HEK293T (cell line): ENCODE results near the gene PIGQ.

Experiments
- ARNT ChIP-seq: fragments of 450-650 bp; IDR thresholded peaks from 2 replicates; pipeline ENCODE4 v1.6.1; 2017; ENCODE audit warnings: mild to moderate bottlenecking
- BHLHE40 ChIP-seq: fragments of 450-650 bp; IDR thresholded peaks from 2 replicates; pipeline ENCODE4 v1.6.1; 2016; ENCODE audit warnings: mild to moderate bottlenecking, moderate library complexity, borderline replicate concordance
- CTBP1 ChIP-seq: fragments of 450-650 bp; IDR thresholded peaks from 2 replicates; pipeline ENCODE4 v1.6.1; 2016; ENCODE audit warnings: borderline replicate concordance
- ELF4 ChIP-seq: fragments of 450-650 bp; IDR thresholded peaks from 2 replicates; pipeline ENCODE4 v1.6.1; 2017; ENCODE audit warnings: antibody characterized with exemption
- FOXM1 ChIP-seq: fragments of 450-650 bp; IDR thresholded peaks from 2 replicates; pipeline ENCODE4 v1.6.1; 2017; ENCODE audit warnings: mild to moderate bottlenecking, borderline replicate concordance
- HDGF ChIP-seq: fragments of 450-650 bp; IDR thresholded peaks from 2 replicates; pipeline ENCODE4 v1.6.1; 2017; ENCODE audit warnings: antibody characterized with exemption, borderline replicate concordance
- NFRKB ChIP-seq: fragments of 450-650 bp; IDR thresholded peaks from 2 replicates; pipeline ENCODE4 v1.6.1; 2016; ENCODE audit warnings: mild to moderate bottlenecking, moderate library complexity
- PKNOX1 ChIP-seq: fragments of 450-650 bp; IDR thresholded peaks from 2 replicates; pipeline ENCODE4 v1.6.1; 2016
- SUZ12 ChIP-seq: fragments of 450-650 bp; IDR thresholded peaks from 2 replicates; pipeline ENCODE4 v1.6.1; 2016; ENCODE audit warnings: mild to moderate bottlenecking
- ZNF384 ChIP-seq: fragments of 450-650 bp; IDR thresholded peaks from 2 replicates; pipeline ENCODE4 v1.6.1; 2016

- TF ChIP-seq HDGF = no peak
- TF ChIP-seq NFRKB = no peak
- TF ChIP-seq CTBP1 = no peak
- no peak for TF ChIP-seq ZNF384
- no peak for TF ChIP-seq ARNT
- no peak for TF ChIP-seq BHLHE40
- TF ChIP-seq FOXM1 = no peak
- no peak for TF ChIP-seq SUZ12
- no peak for TF ChIP-seq PKNOX1
- TF ChIP-seq ELF4 = no peak
Measured at GRCh38 chr16:625977-626765, 56.4 kb downstream of the PIGQ start.
